LNCAP (cell line): ENCODE results near the gene UNC13B.

Source experiments
- TF ChIP-seq, protein P1 (sequence below): fragments of 450-650 bp; IDR thresholded peaks from 2 replicates; pipeline ENCODE4 v1.5.1; 2017; ENCODE audit warnings: mild to moderate bottlenecking

Gene UNC13B

DNA sequence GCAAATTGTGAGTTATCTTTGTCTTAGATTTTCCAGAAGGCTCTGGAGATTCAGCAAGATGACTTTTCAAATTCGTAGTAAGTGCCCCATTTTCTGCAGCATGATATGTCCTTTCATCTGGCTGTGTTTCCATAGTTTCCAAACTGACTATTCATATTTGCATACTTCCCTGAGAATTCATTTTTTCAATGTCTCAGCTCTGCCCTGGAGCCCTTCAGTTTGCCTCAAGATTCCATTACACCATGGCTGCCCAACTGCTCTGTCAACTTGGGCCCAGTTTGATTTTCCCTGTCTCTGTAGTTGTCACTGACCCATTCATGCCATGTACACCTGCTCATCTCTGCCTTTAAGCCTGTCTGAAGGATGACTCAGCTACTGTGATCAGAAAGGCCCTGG lies 233.9 kb downstream of the UNC13B start:
- TF ChIP-seq, protein P1, sequence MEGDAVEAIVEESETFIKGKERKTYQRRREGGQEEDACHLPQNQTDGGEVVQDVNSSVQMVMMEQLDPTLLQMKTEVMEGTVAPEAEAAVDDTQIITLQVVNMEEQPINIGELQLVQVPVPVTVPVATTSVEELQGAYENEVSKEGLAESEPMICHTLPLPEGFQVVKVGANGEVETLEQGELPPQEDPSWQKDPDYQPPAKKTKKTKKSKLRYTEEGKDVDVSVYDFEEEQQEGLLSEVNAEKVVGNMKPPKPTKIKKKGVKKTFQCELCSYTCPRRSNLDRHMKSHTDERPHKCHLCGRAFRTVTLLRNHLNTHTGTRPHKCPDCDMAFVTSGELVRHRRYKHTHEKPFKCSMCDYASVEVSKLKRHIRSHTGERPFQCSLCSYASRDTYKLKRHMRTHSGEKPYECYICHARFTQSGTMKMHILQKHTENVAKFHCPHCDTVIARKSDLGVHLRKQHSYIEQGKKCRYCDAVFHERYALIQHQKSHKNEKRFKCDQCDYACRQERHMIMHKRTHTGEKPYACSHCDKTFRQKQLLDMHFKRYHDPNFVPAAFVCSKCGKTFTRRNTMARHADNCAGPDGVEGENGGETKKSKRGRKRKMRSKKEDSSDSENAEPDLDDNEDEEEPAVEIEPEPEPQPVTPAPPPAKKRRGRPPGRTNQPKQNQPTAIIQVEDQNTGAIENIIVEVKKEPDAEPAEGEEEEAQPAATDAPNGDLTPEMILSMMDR: no peak

DNA sequence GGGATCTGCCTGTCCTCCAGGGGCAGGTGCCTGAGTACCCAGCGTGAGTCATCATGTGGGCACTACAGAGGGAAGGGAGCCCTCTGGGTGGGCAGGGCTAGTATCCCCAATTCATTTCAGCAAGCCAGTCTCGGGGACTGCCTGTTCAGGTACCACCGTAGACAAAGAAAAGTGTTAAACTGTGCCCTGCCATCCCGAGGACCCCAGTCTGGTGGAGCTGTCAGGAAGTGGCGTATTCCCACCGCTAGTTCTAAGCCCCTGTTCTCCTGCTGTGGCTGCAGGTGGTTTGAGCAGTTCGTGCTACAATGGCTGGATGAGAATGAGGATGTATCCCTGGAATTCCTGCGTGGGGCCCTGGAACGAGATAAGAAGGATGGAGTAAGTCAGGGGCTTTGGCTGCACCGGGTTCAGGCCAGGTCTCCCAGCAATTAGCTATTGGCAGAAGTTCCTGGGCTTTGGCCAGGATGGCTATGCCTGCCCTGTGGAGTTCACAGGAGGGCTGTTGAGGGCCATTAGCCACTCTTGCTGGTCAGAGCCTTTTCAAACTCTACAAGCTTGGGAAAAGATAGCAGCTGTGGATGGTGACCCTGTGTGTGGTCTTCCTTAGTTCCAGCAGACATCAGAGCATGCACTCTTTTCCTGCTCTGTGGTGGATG lies 234.9 kb downstream of the UNC13B start:
- TF ChIP-seq, protein P1: no peak

DNA sequence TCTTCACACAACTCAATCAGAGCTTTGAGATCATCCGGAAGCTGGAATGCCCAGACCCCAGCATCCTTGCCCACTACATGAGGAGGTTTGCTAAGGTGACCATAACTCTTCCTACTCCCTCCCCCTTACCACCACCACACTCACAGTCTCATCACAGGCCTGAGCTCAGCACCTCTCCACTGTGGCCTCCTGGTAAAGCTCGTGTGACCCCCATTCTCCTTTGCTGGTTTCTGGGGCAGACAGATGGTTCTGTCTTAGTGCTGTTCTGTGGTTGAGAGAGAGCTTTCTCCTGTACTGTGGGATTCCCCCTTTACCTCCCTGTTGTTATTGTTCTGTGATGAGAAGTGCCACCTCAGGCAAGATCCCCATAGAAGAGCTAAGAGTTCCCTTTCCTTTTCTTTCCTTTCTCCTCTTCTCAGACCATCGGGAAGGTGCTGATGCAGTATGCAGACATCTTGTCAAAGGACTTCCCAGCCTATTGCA lies 235.4 kb downstream of the UNC13B start:
- TF ChIP-seq, protein P1: no peak

- TF ChIP-seq, protein P1: no peak
These were observed 236.1 kb downstream of the UNC13B start for GRCh38 chr9:35397923-35398322.

DNA sequence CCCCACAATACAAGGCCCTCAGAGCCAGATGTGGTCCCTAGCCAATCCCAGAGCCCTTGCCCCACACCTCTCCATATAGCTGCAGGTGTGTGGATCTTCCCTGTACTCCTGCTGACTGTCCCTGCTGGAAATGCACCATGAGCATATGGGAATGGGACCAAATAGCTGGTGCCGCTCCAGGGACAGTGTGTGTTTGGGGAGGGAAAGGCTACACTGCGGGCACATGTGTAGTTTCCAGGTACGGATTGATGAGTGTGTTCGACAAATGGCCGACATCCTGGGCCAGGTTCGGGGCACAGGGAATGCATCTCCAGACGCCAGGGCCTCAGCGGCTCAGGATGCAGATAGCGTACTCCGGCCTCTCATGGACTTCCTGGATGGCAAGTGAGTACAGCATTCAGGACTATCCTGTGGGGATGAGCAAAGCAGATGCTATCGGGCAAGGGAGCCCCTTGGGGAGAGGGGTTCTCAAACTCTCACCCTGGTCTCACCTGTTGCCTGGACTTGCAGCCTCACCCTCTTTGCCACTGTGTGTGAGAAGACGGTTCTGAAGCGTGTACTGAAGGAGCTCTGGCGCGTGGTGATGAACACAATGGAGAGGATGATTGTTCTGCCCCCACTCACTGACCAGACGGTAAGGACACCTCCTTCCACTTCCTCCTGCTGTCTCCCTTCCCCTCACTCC lies 237.0 kb downstream of the UNC13B start:
- TF ChIP-seq, protein P1: no peak

DNA sequence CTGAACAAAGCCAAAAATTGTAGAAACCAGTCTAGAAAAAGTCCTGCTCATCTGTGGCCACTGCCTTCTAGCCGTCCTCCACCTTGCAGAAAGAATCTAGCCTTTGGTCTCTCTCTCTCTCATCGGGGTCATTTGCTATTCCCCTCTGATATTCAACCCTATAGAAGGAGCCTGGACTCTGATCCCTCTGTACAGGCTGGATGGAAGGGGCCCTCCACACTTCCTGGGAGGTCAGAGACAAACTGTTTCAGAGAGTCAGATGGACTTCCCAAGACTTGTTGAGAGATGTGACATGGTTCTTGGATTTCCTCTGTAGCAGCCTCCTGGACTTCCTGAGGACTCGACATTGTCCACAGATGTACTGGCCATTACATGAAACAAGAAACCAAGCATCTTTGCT lies 243.1 kb downstream of the UNC13B start:
- TF ChIP-seq, protein P1: no peak

- TF ChIP-seq, protein P1: no peak
These were observed 244.6 kb downstream of the UNC13B start for GRCh38 chr9:35406183-35406959.
